H1 (cell line): ENCODE results near the gene FRMPD2. TPM values are rescaled to one million over a fixed set of nuclear protein-coding genes. Genes with fewer than 3 reads are reported as not detected.
A peak's percentile ranks its signal among the peaks of the same experiment; 100 is the strongest.

Experiments used
- CTCF ChIA-PET: fragments of 300-600 bp; sonication (Branson Sonifier 250); formaldehyde crosslinking; loops from one replicate; lab custom pipeline; 2021; ENCODE audit not compliant: partially characterized antibody; lab: Charles Lee
- POLR2A ChIA-PET: fragments of 300-600 bp; sonication (Branson Sonifier 250); formaldehyde crosslinking; loops from one replicate; lab custom pipeline; 2021; ENCODE audit warnings: inconsistent platforms; ENCODE audit not compliant: partially characterized antibody; lab: Charles Lee
- DNase-seq, 2 experiments: peaks; one replicate each; pipeline versions ENCODE4 v3.0.0 to v3.0.0-alpha.2; 2010 to 2022; ENCODE audit warnings: low spot score in 2 of 2, low read depth in 1 of 2, mixed read lengths in 1 of 2
- FAIRE-seq: peaks from 2 replicates; lab custom pipeline; 2011; peaks lifted over from hg19 to GRCh38; lab: Jason Lieb, UNC
- H2AFZ ChIP-seq: 2 replicates; pipeline ENCODE4 v1.8.1; 2012; ENCODE audit warnings: low read length, inconsistent platforms
- H2AK5ac ChIP-seq: 2 replicates; pipeline ENCODE4 v1.6.1; 2013; ENCODE audit warnings: low read depth, low read length
- H2BK120ac ChIP-seq: replicated peaks from 2 replicates; pipeline ENCODE3; 2013; ENCODE audit warnings: low read depth, low read length, inconsistent platforms
- H2BK12ac ChIP-seq: 2 replicates; pipeline ENCODE4 v1.6.1; 2013; ENCODE audit warnings: low read depth, low read length
- H2BK15ac ChIP-seq: 2 replicates; pipeline ENCODE4 v1.6.1; 2013; ENCODE audit warnings: low read length
- H2BK20ac ChIP-seq: 2 replicates; pipeline ENCODE4 v1.6.1; 2013; ENCODE audit warnings: low read length
- H2BK5ac ChIP-seq: 2 replicates; pipeline ENCODE4 v1.6.1; 2013; ENCODE audit warnings: low read depth, low read length
- H3K14ac ChIP-seq: 2 replicates; pipeline ENCODE4 v1.6.1; 2013; ENCODE audit warnings: inconsistent platforms; ENCODE audit not compliant: insufficient read length
- H3K18ac ChIP-seq: 2 replicates; pipeline ENCODE4 v1.6.1; 2013; ENCODE audit warnings: low read length; ENCODE audit errors: extremely low read depth
- H3K23ac ChIP-seq: 2 replicates; pipeline ENCODE4 v1.6.1; 2013; ENCODE audit warnings: inconsistent platforms; ENCODE audit not compliant: insufficient read length
- H3K23me2 ChIP-seq: 2 replicates; pipeline ENCODE4 v1.6.1; 2013; ENCODE audit warnings: low read depth, low read length
- H3K27ac ChIP-seq: 2 replicates; pipeline ENCODE4 v1.6.1; 2011; ENCODE audit warnings: low read depth, low read length, inconsistent platforms
- H3K27me3 ChIP-seq, 4 experiments: replicated peaks in 1 of 4; 1 replicate in 1 of 4; 2 replicates in 3 of 4; pipeline versions ENCODE4 v1.6.1 to v1.8.1; 2011 to 2013; ENCODE audit warnings: low read length in 3 of 4, mild to moderate bottlenecking in 3 of 4, inconsistent platforms in 2 of 4, mixed read lengths in 2 of 4, moderate library complexity in 1 of 4; ENCODE audit not compliant: control insufficient read depth in 3 of 4, insufficient read depth in 3 of 4; ENCODE audit errors: extremely low read depth in 1 of 4
- H3K36me3 ChIP-seq, 4 experiments: 2 replicates each; pipeline versions ENCODE4 v1.6.1 to v1.8.1; 2011 to 2013; ENCODE audit warnings: mild to moderate bottlenecking in 4 of 4, low read length in 3 of 4, moderate library complexity in 2 of 4, control low read depth in 1 of 4, inconsistent platforms in 1 of 4; ENCODE audit not compliant: insufficient read depth in 4 of 4, control insufficient read depth in 2 of 4
- H3K4ac ChIP-seq: replicated peaks from 2 replicates; pipeline ENCODE3; 2013; ENCODE audit warnings: low read length, low read depth, mixed read lengths, inconsistent platforms; ENCODE audit not compliant: insufficient read length
- H3K4me1 ChIP-seq, 4 experiments: replicated peaks in 1 of 4; 1 replicate in 1 of 4; 2 replicates in 3 of 4; pipeline versions ENCODE4 v1.6.1 to v1.8.1; 2011 to 2013; ENCODE audit warnings: low read length in 3 of 4, inconsistent platforms in 2 of 4, mixed read lengths in 1 of 4; ENCODE audit not compliant: insufficient read depth in 4 of 4, control insufficient read depth in 3 of 4
- H3K4me2 ChIP-seq, 2 experiments: 2 replicates each; pipeline versions ENCODE4 v1.6.1 to v1.8.1; 2011 to 2013; ENCODE audit warnings: low read depth in 2 of 2, low read length in 2 of 2, control low read depth in 1 of 2, inconsistent platforms in 1 of 2, mild to moderate bottlenecking in 1 of 2; ENCODE audit not compliant: insufficient read depth in 1 of 2
- H3K4me3 ChIP-seq, 4 experiments: fragments of 200-600, 300-600 bp in 1 of 4; sonication (generic), shearing (Covaris generic), sonication (Bioruptor Twin) in 1 of 4; 2 replicates each; pipeline versions ENCODE4 v1.5.1 to v1.8.1; 2011 to 2016; ENCODE audit warnings: low read length in 4 of 4, low read depth in 3 of 4, control low read depth in 2 of 4, inconsistent platforms in 2 of 4, mild to moderate bottlenecking in 2 of 4, mixed read lengths in 1 of 4, moderate library complexity in 1 of 4; ENCODE audit not compliant: insufficient read depth in 2 of 4; ENCODE audit errors: extremely low read depth in 1 of 4
- H3K56ac ChIP-seq: replicated peaks from 2 replicates; pipeline ENCODE3; 2013; ENCODE audit warnings: low read depth, mild to moderate bottlenecking, mixed read lengths, low read length, inconsistent platforms; ENCODE audit not compliant: insufficient read length
- H3K79me1 ChIP-seq: 2 replicates; pipeline ENCODE4 v1.6.1; 2013; ENCODE audit warnings: low read depth, low read length, control low read depth
- H3K79me2 ChIP-seq, 2 experiments: 2 replicates each; pipeline versions ENCODE4 v1.6.1 to v1.8.1; 2012 to 2013; ENCODE audit warnings: low read length in 2 of 2, mild to moderate bottlenecking in 2 of 2, inconsistent platforms in 1 of 2; ENCODE audit not compliant: insufficient read depth in 2 of 2, control insufficient read depth in 1 of 2
- H3K9ac ChIP-seq, 4 experiments: replicated peaks in 1 of 4; 1 replicate in 1 of 4; 2 replicates in 3 of 4; pipeline versions ENCODE4 v1.6.1 to v1.8.1; 2011 to 2013; ENCODE audit warnings: low read depth in 3 of 4, low read length in 3 of 4, control low read depth in 2 of 4, mild to moderate bottlenecking in 2 of 4, moderate library complexity in 2 of 4, inconsistent platforms in 1 of 4; ENCODE audit errors: extremely low read depth in 1 of 4
- H3K9me3 ChIP-seq, 2 experiments: 2 replicates each; pipeline versions ENCODE4 v1.6.1 to v1.8.1; 2012 to 2013; ENCODE audit warnings: mild to moderate bottlenecking in 2 of 2, moderate library complexity in 2 of 2, control low read depth in 1 of 2, inconsistent platforms in 1 of 2, low read depth in 1 of 2, low read length in 1 of 2, mixed read lengths in 1 of 2; ENCODE audit not compliant: insufficient read depth in 2 of 2
- H4K20me1 ChIP-seq, 2 experiments: replicated peaks in 1 of 2; 2 replicates each; pipeline versions ENCODE3 to v1.8.1; 2011 to 2013; ENCODE audit warnings: inconsistent platforms in 2 of 2, low read length in 2 of 2, mild to moderate bottlenecking in 1 of 2; ENCODE audit not compliant: insufficient read depth in 2 of 2, control insufficient read depth in 1 of 2
- H4K5ac ChIP-seq: 2 replicates; pipeline ENCODE4 v1.6.1; 2013; ENCODE audit warnings: low read length, low read depth, mixed read lengths, inconsistent platforms; ENCODE audit not compliant: insufficient read length
- H4K8ac ChIP-seq: 2 replicates; pipeline ENCODE4 v1.8.0; 2013; ENCODE audit warnings: mild to moderate bottlenecking, moderate library complexity, low read length, inconsistent platforms; ENCODE audit not compliant: insufficient read depth; ENCODE audit errors: extremely low read depth
- H4K91ac ChIP-seq: replicated peaks from 2 replicates; pipeline ENCODE3; 2013; ENCODE audit warnings: low read length, mixed read lengths, inconsistent platforms; ENCODE audit not compliant: insufficient read length
- PHF8 ChIP-seq: fragments of 200-600 bp; sonication (generic); conservative IDR thresholded peaks from 2 replicates; pipeline ENCODE4 v1.7.1; 2012; ENCODE audit warnings: low read depth, mild to moderate bottlenecking, inconsistent platforms, low read length, moderate library complexity
- WGBS, 2 experiments: shearing (Covaris generic) in 1 of 2; methylation state at CpG; one replicate each; pipeline versions ENCODE4 v1.1.6 to v1.1.7; 2013 to 2015; ENCODE audit warnings: low lambda C conversion rate in 2 of 2, mixed read lengths in 2 of 2, inconsistent platforms in 1 of 2, low coverage in 1 of 2, missing lambda C conversion rate in 1 of 2; ENCODE audit not compliant: insufficient replicate concordance in 2 of 2, insufficient coverage in 1 of 2, insufficient read length in 1 of 2; ENCODE audit errors: extremely low coverage in 1 of 2, missing lambda C conversion rate in 1 of 2; 5-methylcytosine and 5-hydroxymethylcytosine counted together
- polyA plus RNA-seq, 7 experiments: library from polyadenylated mRNA; depleted of rRNA in 3 of 7; stranded (reverse) in 5 of 7; unstranded in 2 of 7; fragments of >200 nt in 5 of 7; fragments of 200-250 nt in 2 of 7; gene quantifications; 1 replicate in 5 of 7; 2 replicates in 1 of 7; 4 replicates in 1 of 7; pipeline versions ENCODE4 v1.2.1 to v1.2.3, GENCODE V29; 2011 to 2013; ENCODE audit warnings: missing spikeins in 2 of 7, mixed read lengths in 2 of 7
- total RNA-seq: library from RNA; stranded (reverse); fragmentation: NEBNext Ultra II Directional; extraction: Animal tissue kit (Norgen Biotek cat#: 25700); gene quantifications from 2 replicates; pipeline ENCODE4 v1.2.1, GENCODE V29; 2021

FRMPD2 gene
- total and polyA plus RNA-seq, 2 of the 8 experiments (the other 6 are each of a cell fraction or from before 2014, with no cell fraction given), result 0.07 to 0.47 TPM

DNA sequence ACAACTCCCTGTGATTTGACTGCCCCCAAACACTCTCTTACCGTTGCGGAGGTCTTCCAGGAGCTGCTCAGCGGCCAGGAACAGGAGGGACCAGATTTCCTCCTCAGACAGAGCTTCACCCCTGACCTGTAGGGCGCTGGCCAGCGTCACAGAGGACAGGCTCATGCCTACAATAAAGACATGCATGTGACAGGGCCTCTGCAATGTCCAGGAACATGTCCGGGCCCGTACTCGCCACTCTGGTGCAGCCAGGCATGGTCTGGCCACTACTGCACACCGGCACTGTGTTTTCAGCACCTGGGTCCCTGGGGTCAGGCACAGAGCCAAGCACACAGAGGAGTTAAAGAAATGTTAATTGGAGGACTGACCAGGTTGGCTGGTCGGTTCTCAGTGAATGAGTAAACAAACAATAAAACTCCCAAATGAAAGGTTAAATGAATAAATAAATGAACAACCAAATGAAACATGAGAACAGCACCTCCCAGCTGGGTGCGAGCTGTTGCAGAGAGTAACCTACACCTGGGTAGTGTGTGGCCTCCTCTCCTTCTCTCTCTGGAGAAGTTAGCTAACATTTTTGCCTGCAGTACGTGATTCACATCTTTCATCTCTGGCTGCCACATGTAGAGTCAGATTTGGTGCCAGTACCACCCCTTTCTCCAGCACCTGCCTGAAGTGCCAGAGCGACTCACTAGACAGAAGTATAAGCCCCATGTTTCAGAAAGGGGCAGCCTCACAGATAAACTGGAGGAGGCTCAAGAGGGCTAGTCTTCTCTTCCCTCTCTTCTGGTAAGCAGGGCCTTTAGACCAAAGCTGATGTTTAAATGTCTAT, 22.8 kb downstream of the FRMPD2 start:
- DNase-seq (peak in 1 of 2 experiments; percentile 54), FAIRE-seq (no peak)
- Histone ChIP-seq H3K27ac (no peak overlapping the region), H2AK5ac (no peak overlapping the region), H3K18ac (peak overlapping the region; percentile 51; the same call in 1 of the 2 replicates), H4K5ac (peak overlapping the region; percentile 6), H3K4me1 (peaks cover 0 to 15% (median 10%) of the 10 kb centered on the region in 4 experiments; a peak in 6 of 7 replicates), H2BK15ac (peak overlapping the region; percentile 31; the same call in 1 of the 2 replicates), H2BK120ac (peak overlapping the region; percentile 89), H2BK12ac (peak overlapping the region; percentile 91; the same call in 1 of the 2 replicates), H4K8ac (peak overlapping the region; percentile 36; the same call in 1 of the 2 replicates), H2BK20ac (0 out of 2 replicates have a peak overlapping the region, but pooled peaks have one; percentile 57), H2BK5ac (peak overlapping the region; percentile 79; the same call in 1 of the 2 replicates), H3K23ac (no peak overlapping the region), H3K9ac (no peak overlapping the region), H3K9me3 (no peaks in the 10 kb centered on the region), H2AFZ (peak overlapping the region; percentile 10; the same call in 1 of the 2 replicates), H3K23me2 (no peaks in the 10 kb centered on the region), H3K56ac (no peak overlapping the region), H3K36me3 (no peaks in the 10 kb centered on the region), H3K79me2 (no peaks in the 10 kb centered on the region), H3K14ac (no peak overlapping the region), H3K27me3 (no peaks in the 10 kb centered on the region), H4K91ac (peak overlapping the region; percentile 50), H3K4ac (no peak overlapping the region), H3K4me2 (peak overlapping the region; percentile 25 to 43; a peak in 2 of 4 replicates), H4K20me1 (no peaks in the 10 kb centered on the region), H3K79me1 (no peaks in the 10 kb centered on the region; the same call in 1 of the 2 replicates), H3K4me3 (no peak overlapping the region; a peak in 1 of 8 replicates)
- CTCF ChIA-PET, result interaction anchor here (0.7 to 1.4 kb wide), 4 partner anchors 12 to 38 kb away, joined by 3 to 5 read pairs (median 3); no protein-coding TSS in a partner anchor
- 71% methylated on average over 13 of the region's 13 CpGs; no CpG with 5 or more reads in 1 of the 2 experiments for WGBS, 2 experiments
- POLR2A ChIA-PET, result interaction anchor here (1.1 kb wide), 1 partner anchor 23 kb away, joined by 3 read pairs; the partner anchor contains the start of gene FRMPD2
- no peak for TF ChIP-seq PHF8
